Activated CD4-positive, alpha-beta T cell treated with anti-CD3 and anti-CD28 coated beads, Interleukin-2, amount 10 ng/mL, durations not matched to agents 24 days and 14 days (primary cell): Measurements from ENCODE around the gene KHK. TPM values are rescaled to one million over a fixed set of nuclear protein-coding genes. Genes with fewer than 3 reads are reported as not detected.

ENCODE experiments used
- DNase-seq: peaks from one replicate; pipeline ENCODE4 v3.0.0; 2022
- H3K27ac Mint-ChIP-seq: one replicate; pipeline ENCODE4 v1.8.0; 2022; ENCODE audit warnings: mild to moderate bottlenecking, mixed read lengths
- H3K27me3 Mint-ChIP-seq: one replicate; pipeline ENCODE4 v1.8.0; 2022; ENCODE audit warnings: mixed read lengths
- H3K36me3 Mint-ChIP-seq: one replicate; pipeline ENCODE4 v1.8.0; 2022; ENCODE audit warnings: low read depth, mild to moderate bottlenecking, mixed read lengths
- H3K4me1 Mint-ChIP-seq: one replicate; pipeline ENCODE4 v1.8.0; 2021; ENCODE audit warnings: mixed read lengths
- H3K4me3 Mint-ChIP-seq: one replicate; pipeline ENCODE4 v1.8.0; 2022; ENCODE audit warnings: mild to moderate bottlenecking, moderate library complexity, mixed read lengths
- H3K9me3 Mint-ChIP-seq: one replicate; pipeline ENCODE4 v1.8.0; 2021; ENCODE audit warnings: mixed read lengths
- intact Hi-C: fragments of 100-400 bp; cut with micrococcal nuclease; formaldehyde crosslinking; loops from one replicate; pipeline ENCODE4 v1.15.1; 2023
- total RNA-seq: library from RNA; stranded (reverse); gene quantifications from 2 replicates; pipeline ENCODE4 v1.2.3, GENCODE V29; 2022

KHK gene
- total RNA-seq, 1 donor from 2014 or later: 13.4 TPM

DNA sequence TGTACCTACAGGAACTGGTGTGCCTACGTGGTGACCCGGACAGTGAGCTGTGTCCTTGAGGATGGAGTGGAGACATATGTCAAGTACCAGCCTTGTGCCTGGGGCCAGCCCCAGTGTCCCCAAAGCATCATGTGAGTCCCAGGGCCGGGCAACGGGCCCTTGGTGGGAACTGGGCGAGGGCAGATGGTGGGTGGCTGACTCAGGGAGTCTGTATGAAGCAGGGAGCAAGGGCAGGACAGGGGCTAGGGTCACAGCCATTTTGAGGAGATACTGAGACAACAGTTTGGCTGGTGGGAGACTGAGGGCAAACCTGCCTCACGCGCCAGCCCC is 6.5 kb upstream of the KHK start:
- intact Hi-C loops: no loop called here
- Mint-ChIP-seq H3K9me3 (no peaks in the 10 kb centered on the region), H3K4me3 (peak overlapping the region; percentile 68), H3K27ac (peak overlapping the region; percentile 80), H3K36me3 (no peaks in the 10 kb centered on the region), H3K4me1 (peaks cover 35% of the 10 kb centered on the region), H3K27me3 (no peaks in the 10 kb centered on the region)
- no peak for DNase-seq

DNA sequence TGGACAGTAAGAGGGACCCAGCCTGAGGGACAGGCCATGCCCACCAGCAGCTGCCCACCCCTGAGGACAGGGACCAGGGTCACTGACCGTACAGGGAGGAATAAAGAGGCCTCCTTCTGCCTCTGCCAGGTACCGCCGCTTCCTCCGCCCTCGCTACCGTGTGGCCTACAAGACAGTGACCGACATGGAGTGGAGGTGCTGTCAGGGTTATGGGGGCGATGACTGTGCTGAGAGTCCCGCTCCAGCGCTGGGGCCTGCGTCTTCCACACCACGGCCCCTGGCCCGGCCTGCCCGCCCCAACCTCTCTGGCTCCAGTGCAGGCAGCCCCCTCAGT is 6.0 kb upstream of the KHK start:
- Mint-ChIP-seq H3K27me3 (no peaks in the 10 kb centered on the region), H3K4me1 (peaks cover 35% of the 10 kb centered on the region), H3K9me3 (no peaks in the 10 kb centered on the region), H3K27ac (peak overlapping the region; percentile 98), H3K4me3 (peak overlapping the region; percentile 82), H3K36me3 (no peaks in the 10 kb centered on the region)
- intact Hi-C loops: no loop called here
- no peak for DNase-seq

DNA sequence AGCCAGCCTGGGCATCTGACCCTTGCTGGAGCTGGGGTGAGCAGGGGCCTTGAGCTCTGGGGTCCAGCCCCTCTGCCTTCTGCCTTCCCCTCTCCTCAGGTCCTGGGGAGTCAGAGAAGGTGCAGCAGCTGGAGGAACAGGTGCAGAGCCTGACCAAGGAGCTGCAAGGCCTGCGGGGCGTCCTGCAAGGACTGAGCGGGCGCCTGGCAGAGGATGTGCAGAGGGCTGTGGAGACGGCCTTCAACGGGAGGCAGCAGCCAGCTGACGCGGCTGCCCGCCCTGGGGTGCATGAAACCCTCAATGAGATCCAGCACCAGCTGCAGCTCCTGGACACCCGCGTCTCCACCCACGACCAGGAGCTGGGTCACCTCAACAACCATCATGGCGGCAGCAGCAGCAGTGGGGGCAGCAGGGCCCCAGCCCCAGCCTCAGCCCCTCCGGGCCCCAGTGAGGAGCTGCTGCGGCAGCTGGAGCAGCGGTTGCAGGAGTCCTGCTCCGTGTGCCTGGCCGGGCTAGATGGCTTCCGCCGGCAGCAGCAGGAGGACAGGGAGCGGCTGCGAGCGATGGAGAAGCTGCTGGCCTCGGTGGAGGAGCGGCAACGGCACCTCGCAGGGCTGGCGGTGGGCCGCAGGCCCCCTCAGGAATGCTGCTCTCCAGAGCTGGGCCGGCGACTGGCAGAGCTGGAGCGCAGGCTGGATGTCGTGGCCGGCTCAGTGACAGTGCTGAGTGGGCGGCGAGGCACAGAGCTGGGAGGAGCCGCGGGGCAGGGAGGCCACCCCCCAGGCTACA is 4.4 kb upstream of the KHK start:
- H3K36me3 Mint-ChIP-seq: no peaks in the 10 kb centered on the region
- H3K4me3 Mint-ChIP-seq: peak overlapping the region; percentile 82
- H3K4me1 Mint-ChIP-seq: peaks cover 32% of the 10 kb centered on the region
- H3K27ac Mint-ChIP-seq: peak overlapping the region; percentile 98
- no peaks in the 10 kb centered on the region for H3K9me3 Mint-ChIP-seq
- peak; percentile 60 for DNase-seq
- intact Hi-C loops: loop anchor here (1.0 kb wide), 2 partner anchors 11 to 32 kb away; partner anchors contain the start of gene OST4
- H3K27me3 Mint-ChIP-seq: no peaks in the 10 kb centered on the region

DNA sequence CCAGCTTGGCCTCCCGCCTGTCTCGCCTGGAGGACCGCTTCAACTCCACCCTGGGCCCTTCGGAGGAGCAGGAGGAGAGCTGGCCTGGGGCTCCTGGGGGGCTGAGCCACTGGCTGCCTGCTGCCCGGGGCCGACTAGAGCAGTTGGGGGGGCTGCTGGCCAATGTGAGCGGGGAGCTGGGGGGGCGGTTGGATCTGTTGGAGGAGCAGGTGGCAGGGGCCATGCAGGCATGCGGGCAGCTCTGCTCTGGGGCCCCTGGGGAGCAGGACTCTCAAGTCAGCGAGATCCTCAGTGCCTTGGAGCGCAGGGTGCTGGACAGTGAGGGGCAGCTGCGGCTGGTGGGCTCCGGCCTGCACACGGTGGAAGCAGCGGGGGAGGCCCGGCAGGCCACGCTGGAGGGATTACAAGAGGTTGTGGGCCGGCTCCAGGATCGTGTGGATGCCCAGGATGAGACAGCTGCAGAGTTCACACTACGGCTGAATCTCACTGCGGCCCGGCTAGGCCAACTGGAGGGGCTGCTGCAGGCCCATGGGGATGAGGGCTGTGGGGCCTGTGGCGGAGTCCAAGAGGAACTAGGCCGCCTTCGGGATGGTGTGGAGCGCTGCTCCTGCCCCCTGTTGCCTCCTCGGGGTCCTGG is 3.7 kb upstream of the KHK start:
- Mint-ChIP-seq H3K36me3 (no peaks in the 10 kb centered on the region), H3K4me1 (peaks cover 36% of the 10 kb centered on the region), H3K9me3 (no peaks in the 10 kb centered on the region), H3K27ac (no peak overlapping the region), H3K27me3 (no peaks in the 10 kb centered on the region), H3K4me3 (no peak overlapping the region)
- intact Hi-C loops: no loop called here
- no peak for DNase-seq

DNA sequence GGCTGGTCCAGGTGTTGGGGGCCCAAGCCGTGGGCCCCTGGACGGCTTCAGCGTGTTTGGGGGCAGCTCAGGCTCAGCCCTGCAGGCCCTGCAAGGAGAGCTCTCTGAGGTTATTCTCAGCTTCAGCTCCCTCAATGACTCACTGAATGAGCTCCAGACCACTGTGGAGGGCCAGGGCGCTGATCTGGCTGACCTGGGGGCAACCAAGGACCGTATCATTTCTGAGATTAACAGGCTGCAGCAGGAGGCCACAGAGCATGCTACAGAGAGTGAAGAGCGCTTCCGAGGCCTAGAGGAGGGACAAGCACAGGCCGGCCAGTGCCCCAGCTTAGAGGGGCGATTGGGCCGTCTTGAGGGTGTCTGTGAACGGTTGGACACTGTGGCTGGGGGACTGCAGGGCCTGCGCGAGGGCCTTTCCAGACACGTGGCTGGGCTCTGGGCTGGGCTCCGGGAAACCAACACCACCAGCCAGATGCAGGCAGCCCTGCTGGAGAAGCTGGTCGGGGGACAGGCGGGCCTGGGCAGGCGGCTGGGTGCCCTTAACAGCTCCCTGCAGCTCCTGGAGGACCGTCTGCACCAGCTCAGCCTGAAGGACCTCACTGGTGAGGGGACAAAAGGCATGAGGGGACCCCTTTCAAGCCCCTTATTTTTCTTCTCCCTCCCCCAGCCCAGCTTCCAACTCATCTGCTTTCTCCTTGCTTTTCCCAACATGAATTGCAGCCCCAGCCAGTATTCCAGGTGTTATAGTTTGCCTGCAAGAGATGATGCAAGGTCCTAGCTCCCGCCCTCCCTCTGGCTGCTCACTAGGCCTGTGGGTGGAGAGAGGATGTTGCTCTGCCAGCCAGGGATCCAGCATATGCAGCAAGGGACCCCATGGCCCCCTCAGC is 2.9 kb upstream of the KHK start:
- Mint-ChIP-seq H3K9me3 (no peaks in the 10 kb centered on the region), H3K36me3 (no peaks in the 10 kb centered on the region), H3K27ac (no peak overlapping the region), H3K4me1 (peaks cover 37% of the 10 kb centered on the region), H3K4me3 (no peak overlapping the region), H3K27me3 (no peaks in the 10 kb centered on the region)
- intact Hi-C loops: no loop called here
- peak; percentile 57 for DNase-seq

DNA sequence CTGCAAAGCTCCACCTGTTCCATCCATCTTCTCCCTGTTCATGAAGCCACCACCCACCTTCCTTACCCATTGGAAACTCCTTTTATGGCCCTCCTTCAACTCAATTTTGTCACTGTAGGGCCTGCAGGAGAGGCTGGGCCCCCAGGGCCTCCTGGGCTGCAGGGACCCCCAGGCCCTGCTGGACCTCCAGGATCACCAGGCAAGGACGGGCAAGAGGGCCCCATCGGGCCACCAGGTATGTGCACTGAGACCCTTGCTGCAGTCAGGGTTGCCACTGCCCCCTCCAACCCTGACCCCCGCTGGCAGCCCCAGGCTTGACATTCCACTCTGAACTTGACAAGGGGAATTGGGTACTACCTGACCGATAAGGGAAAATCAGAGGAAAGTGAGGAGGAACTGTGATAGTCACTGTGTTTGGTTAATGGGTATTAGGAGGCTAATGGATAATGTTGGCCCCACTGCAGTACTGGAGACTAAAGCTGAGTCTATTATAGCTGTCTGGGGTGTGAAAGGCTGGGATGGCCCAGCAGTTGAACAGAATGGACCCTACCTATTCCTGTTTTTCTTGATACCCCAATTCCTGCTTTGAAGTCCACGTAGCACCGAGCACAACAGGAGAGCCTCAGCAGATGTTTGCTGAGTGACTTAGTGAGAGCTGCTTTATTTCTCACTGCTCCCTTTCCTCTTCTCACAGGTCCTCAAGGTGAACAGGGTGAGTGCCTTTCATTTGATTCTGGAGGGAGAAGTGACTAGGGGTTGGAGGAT is 2.1 kb upstream of the KHK start:
- Mint-ChIP-seq H3K4me1 (peaks cover 41% of the 10 kb centered on the region), H3K4me3 (peak overlapping the region; percentile 90)
- peak; percentile 59 for DNase-seq

DNA sequence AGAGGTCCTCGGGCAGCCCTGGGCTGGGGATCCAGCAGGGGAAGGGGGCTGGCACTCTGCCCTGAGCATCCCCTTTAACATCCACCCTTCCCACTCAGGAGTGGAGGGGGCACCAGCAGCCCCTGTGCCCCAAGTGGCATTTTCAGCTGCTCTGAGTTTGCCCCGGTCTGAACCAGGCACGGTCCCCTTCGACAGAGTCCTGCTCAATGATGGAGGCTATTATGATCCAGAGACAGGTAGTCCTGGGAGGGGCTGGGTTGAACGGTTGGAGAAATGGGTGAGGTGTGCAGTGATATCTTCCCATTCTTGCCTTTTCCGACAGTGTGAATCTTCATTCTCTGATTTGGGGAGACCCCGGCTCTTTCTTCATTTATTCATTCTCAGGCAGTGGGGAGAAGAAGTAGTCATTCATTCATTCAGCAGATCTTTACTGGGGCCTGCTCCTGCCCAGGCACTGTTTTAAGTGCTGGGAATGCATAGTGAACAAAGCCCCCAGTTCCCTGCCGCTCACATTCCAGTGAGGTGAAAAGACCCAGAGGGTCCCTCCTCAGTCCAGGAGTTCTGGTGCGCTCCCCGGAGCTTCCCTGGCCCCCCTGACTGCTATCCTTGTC is 1.4 kb upstream of the KHK start:
- H3K9me3 Mint-ChIP-seq: no peaks in the 10 kb centered on the region

More for the DNA sequence above, 2.1 kb upstream of the KHK start:
- Mint-ChIP-seq H3K9me3 (no peaks in the 10 kb centered on the region), H3K27me3 (no peaks in the 10 kb centered on the region), H3K27ac (no peak overlapping the region), H3K36me3 (no peaks in the 10 kb centered on the region)
- intact Hi-C loops: loop anchor here (1.0 to 5.0 kb wide), 3 partner anchors 52 to 128 kb away; partner anchors contain the start of genes ATRAID, SLC5A6 and TMEM214

DNA sequence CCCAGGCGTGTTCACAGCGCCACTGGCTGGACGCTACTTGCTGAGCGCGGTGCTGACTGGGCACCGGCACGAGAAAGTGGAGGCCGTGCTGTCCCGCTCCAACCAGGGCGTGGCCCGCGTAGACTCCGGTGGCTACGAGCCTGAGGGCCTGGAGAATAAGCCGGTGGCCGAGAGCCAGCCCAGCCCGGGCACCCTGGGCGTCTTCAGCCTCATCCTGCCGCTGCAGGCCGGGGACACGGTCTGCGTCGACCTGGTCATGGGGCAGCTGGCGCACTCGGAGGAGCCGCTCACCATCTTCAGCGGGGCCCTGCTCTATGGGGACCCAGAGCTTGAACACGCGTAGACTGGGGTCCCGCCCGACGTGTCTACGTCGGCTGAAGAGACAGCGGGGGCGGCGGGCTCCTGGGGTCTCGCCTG is 891 bp upstream of the KHK start:
- H3K27me3 Mint-ChIP-seq: no peaks in the 10 kb centered on the region
- intact Hi-C loops: loop anchor here (1.0 to 5.0 kb wide), 6 partner anchors 14 to 127 kb away; partner anchors contain the start of genes ATRAID, OST4, PREB and SLC5A6
- DNase-seq: peak; percentile 82
- peaks cover 35% of the 10 kb centered on the region for H3K4me1 Mint-ChIP-seq
- peak overlapping the region; percentile 90 for H3K4me3 Mint-ChIP-seq
- H3K27ac Mint-ChIP-seq: peak overlapping the region; percentile 78
- no peaks in the 10 kb centered on the region for H3K36me3 Mint-ChIP-seq
- H3K9me3 Mint-ChIP-seq: no peaks in the 10 kb centered on the region

More for the DNA sequence above, 1.4 kb upstream of the KHK start:
- intact Hi-C loops: loop anchor here (1.0 to 5.0 kb wide), 3 partner anchors 53 to 127 kb away; partner anchors contain the start of genes ATRAID, SLC5A6 and TMEM214
- H3K36me3 Mint-ChIP-seq: no peaks in the 10 kb centered on the region
- H3K4me3 Mint-ChIP-seq: peak overlapping the region; percentile 90
- H3K27me3 Mint-ChIP-seq: no peaks in the 10 kb centered on the region
- H3K27ac Mint-ChIP-seq: peak overlapping the region; percentile 78
- DNase-seq: peak; percentile 62
- peaks cover 38% of the 10 kb centered on the region for H3K4me1 Mint-ChIP-seq

DNA sequence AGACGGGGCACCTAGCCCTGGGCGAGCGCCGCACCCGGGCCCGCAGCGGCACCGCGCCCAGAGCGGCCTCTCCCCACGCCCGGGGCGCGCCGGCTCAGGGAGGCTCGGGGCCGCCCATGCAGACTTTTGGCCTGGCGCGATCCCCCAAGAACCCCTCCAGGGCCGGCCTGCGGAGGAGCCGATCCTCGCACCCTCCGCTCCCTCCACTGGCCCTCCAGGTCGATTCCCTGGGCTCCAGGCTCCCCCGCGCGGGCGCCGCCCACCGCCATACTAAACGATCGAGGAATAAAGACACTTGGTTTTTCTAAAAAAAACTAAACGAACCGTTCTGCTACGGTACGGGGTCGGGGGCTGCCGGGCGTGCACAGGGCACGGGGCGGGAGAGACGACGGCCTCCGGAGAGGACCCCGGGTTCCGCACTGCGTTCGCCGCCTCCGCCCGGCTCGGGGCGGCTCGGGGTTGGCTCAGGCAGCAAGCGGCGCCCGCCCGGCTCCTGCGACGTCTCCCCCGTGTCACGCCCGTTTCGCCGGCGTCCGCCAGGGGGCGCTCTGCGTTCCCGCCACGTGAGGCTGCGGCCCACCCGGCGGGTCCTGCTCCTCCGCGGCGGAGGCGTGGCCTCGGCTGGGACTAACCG is 365 bp upstream of the KHK start:
- no peaks in the 10 kb centered on the region for H3K27me3 Mint-ChIP-seq
- H3K4me1 Mint-ChIP-seq: peaks cover 30% of the 10 kb centered on the region
- no peaks in the 10 kb centered on the region for H3K36me3 Mint-ChIP-seq
- H3K9me3 Mint-ChIP-seq: no peaks in the 10 kb centered on the region
- peak overlapping the region; percentile 90 for H3K4me3 Mint-ChIP-seq
- intact Hi-C loops: loop anchor here (1.0 to 5.0 kb wide), 5 partner anchors 15 to 126 kb away; partner anchors contain the start of genes ATRAID, OST4, PREB and SLC5A6
- peak overlapping the region; percentile 91 for H3K27ac Mint-ChIP-seq
- peak; percentile 100 for DNase-seq

DNA sequence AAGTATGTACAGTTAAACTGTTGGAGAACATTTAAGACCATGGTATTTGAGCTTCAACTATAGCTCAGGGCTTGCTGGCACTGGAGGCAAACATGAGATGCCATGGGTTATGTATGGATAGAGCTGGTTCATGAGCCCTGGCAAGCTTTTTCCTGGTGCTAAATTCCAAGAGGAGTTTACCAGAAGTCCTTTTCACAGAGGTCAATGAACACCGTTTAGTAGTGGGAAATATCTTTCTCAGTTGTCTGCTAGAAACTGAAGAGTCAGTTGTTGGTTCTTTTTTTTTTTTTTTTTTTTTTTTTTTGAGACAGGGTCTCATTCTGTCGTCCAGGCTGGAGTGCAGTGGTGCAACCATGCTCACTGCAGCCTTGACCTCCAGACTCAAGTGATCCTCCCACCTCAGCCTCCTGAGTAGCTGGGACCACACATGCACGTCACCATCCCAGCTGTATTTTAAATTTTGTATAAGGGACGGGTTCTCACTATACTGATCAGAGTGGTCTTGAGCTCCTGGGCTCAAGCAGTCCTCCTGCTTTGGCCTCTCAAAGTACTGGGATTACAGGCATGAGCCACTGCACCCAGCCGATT is 1.3 kb downstream of the KHK start:
- Mint-ChIP-seq H3K36me3 (no peaks in the 10 kb centered on the region), H3K9me3 (no peaks in the 10 kb centered on the region), H3K4me1 (peaks cover 25% of the 10 kb centered on the region), H3K27me3 (no peaks in the 10 kb centered on the region), H3K4me3 (peak overlapping the region; percentile 90), H3K27ac (no peak overlapping the region)
- intact Hi-C loops: loop anchor here (5.0 kb wide), 2 partner anchors 124 to 126 kb away; partner anchors contain the start of genes ATRAID and SLC5A6
- no peak for DNase-seq

DNA sequence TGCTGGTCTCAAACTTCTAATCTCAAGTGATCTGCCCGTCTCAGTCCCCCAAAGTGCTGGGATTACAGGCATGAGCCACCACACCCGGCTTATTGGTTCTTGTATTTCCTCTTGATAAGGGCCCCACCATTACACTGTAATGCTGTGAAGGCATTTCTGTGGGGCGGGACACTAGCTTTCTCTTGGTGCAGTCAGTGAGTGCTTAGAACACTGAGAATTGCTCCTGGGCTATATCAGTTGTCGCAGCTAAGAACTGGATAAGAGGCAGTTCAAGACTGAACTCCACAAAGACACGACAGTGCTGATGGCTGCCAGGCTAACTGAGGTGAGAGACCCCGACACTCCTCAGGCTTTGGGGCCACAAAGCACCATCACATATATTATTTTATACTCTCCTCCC is 2.1 kb downstream of the KHK start:
- Mint-ChIP-seq H3K36me3 (no peaks in the 10 kb centered on the region), H3K27ac (no peak overlapping the region), H3K9me3 (no peaks in the 10 kb centered on the region), H3K4me1 (peaks cover 25% of the 10 kb centered on the region), H3K27me3 (no peaks in the 10 kb centered on the region), H3K4me3 (no peak overlapping the region)
- intact Hi-C loops: loop anchor here (5.0 kb wide), 2 partner anchors 124 to 126 kb away; partner anchors contain the start of genes ATRAID and SLC5A6
- DNase-seq: no peak
